ENCODE measurements around the gene LDB2.

DNA sequence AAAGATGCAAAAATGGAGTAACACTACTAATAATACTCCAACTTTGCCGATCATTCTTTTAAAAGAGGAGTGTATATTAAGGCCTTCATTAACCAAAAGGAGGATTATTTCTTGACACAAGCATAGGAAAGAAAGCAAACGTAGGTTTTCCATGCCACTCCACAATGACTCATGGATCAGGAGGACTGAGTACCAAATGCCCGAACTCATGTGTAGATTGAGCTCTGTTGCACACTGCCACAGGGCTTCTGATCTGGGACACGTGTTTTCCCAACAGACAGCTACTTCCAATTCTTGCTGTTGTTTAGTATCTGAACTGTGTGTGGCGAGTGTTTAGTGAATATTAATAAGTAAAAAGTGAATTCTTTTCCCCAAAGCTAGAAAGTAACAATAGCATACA, 131.2 kb downstream of the LDB2 start:
- TF ChIP-seq, protein P1, sequence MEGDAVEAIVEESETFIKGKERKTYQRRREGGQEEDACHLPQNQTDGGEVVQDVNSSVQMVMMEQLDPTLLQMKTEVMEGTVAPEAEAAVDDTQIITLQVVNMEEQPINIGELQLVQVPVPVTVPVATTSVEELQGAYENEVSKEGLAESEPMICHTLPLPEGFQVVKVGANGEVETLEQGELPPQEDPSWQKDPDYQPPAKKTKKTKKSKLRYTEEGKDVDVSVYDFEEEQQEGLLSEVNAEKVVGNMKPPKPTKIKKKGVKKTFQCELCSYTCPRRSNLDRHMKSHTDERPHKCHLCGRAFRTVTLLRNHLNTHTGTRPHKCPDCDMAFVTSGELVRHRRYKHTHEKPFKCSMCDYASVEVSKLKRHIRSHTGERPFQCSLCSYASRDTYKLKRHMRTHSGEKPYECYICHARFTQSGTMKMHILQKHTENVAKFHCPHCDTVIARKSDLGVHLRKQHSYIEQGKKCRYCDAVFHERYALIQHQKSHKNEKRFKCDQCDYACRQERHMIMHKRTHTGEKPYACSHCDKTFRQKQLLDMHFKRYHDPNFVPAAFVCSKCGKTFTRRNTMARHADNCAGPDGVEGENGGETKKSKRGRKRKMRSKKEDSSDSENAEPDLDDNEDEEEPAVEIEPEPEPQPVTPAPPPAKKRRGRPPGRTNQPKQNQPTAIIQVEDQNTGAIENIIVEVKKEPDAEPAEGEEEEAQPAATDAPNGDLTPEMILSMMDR (conservative IDR thresholded peaks at IDR 0.05; ENCODE audit: low read length) = no peak
- TF ChIP-seq EZH2phosphoT487 (IDR thresholded peaks at IDR 0.05; ENCODE audit: borderline replicate concordance) = no peak

All from Loucy (cell line).